MM.1S (cell line): ENCODE data around the gene PRKG1.

Experiments used
- DNase-seq: peaks from one replicate; pipeline ENCODE4 v3.0.0-alpha.2; 2015
- H2AFZ ChIP-seq: fragments of 300-600 bp; sonication (generic); 2 replicates; pipeline ENCODE4 v1.6.0; 2016; ENCODE audit warnings: antibody characterized with exemption, low read length
- H3F3A ChIP-seq: fragments of 300-600 bp; sonication (generic); 2 replicates; pipeline ENCODE4 v1.6.1; 2016; ENCODE audit warnings: mild to moderate bottlenecking, antibody characterized with exemption, low read length, moderate library complexity, mixed read lengths; ENCODE audit not compliant: insufficient read depth
- H3K27ac ChIP-seq: fragments of 300-600 bp; sonication (generic); 2 replicates; pipeline ENCODE4 v1.5.1; 2016; ENCODE audit warnings: mild to moderate bottlenecking, low read length
- H3K27me3 ChIP-seq: fragments of 300-600 bp; sonication (generic); replicated peaks from 2 replicates; pipeline ENCODE4 v1.6.0; 2016; ENCODE audit warnings: low read length; ENCODE audit not compliant: insufficient read depth
- H3K36me3 ChIP-seq: fragments of 300-600 bp; sonication (generic); replicated peaks from 2 replicates; pipeline ENCODE4 v1.6.1; 2016; ENCODE audit warnings: mild to moderate bottlenecking, low read length, mixed read lengths; ENCODE audit not compliant: insufficient read depth
- H3K4me1 ChIP-seq: fragments of 300-600 bp; sonication (generic); 2 replicates; pipeline ENCODE4 v1.6.1; 2016; ENCODE audit warnings: low read length, mixed read lengths
- H3K4me2 ChIP-seq: fragments of 300-600 bp; sonication (generic); 2 replicates; pipeline ENCODE4 v1.6.0; 2016; ENCODE audit warnings: low read depth, low read length
- H3K4me3 ChIP-seq: fragments of 300-600 bp; sonication (generic); 2 replicates; pipeline ENCODE4 v1.5.1; 2016; ENCODE audit warnings: low read length, mixed read lengths
- H3K79me2 ChIP-seq: fragments of 300-600 bp; sonication (generic); 2 replicates; pipeline ENCODE4 v1.6.1; 2016; ENCODE audit warnings: mixed run types, low read length, mixed read lengths
- H3K9ac ChIP-seq: fragments of 300-600 bp; sonication (generic); 2 replicates; pipeline ENCODE4 v1.6.1; 2016; ENCODE audit warnings: low read length, mixed read lengths
- H3K9me2 ChIP-seq: fragments of 300-600 bp; sonication (generic); replicated peaks from 2 replicates; pipeline ENCODE4 v1.6.1; 2016; ENCODE audit warnings: mild to moderate bottlenecking, low read length, mixed read lengths; ENCODE audit not compliant: insufficient read depth
- H3K9me3 ChIP-seq: fragments of 300-600 bp; sonication (generic); replicated peaks from 2 replicates; pipeline ENCODE4 v1.6.1; 2016; ENCODE audit warnings: mild to moderate bottlenecking, low read length, mixed read lengths; ENCODE audit not compliant: insufficient read depth
- H4K20me1 ChIP-seq: fragments of 300-600 bp; sonication (generic); 2 replicates; pipeline ENCODE4 v1.6.1; 2016; ENCODE audit warnings: mild to moderate bottlenecking, low read length, moderate library complexity, mixed read lengths; ENCODE audit not compliant: insufficient read depth
- EZH2 ChIP-seq: fragments of 300-600 bp; sonication (generic); optimal IDR thresholded peaks from 2 replicates; pipeline ENCODE3; 2017; ENCODE audit warnings: low read depth, mild to moderate bottlenecking, antibody characterized with exemption, low read length, mixed read lengths
- EZH2phosphoT487 ChIP-seq: fragments of 300-600 bp; sonication (generic); IDR thresholded peaks from 2 replicates; pipeline ENCODE4 v1.6.1; 2018; ENCODE audit warnings: antibody characterized with exemption, low read length
- TF ChIP-seq, protein P1 (sequence below): fragments of 300-600 bp; sonication (generic); IDR thresholded peaks from 2 replicates; pipeline ENCODE4 v1.5.1; 2016; ENCODE audit warnings: antibody characterized with exemption, low read length, mixed read lengths

Gene PRKG1

DNA sequence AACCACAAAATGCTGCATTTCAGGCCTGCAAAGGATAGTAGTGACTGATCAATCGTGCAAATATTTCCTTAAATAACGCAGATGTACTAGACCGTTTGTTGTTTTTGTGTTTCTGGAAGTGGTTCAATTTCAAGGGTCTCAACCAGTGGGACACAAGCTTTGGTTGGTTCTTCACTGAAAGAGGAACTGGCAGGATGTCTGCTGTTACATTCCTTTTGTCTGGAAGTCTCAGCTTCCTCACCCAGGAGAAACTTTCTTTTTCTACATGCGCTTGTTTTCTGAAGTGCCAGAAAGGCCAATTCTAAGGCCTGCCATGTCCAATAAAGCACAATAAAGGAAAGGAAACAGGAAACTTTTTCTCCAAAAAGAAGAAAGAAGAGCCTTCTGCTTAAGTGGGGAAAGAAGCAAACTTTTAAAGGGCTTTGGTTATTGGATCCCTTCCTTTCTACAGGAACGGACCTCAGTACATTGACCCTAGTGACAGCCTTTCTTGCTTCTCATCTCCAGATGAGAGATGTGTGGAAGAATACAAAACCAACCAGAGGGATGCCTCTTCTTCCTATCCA is 1243.9 kb downstream of the PRKG1 start:
- H3K9ac ChIP-seq = no peak overlapping the region
- no peaks in the 10 kb centered on the region for H3K27me3 ChIP-seq
- no peak overlapping the region for H3K4me2 ChIP-seq
- no peaks in the 10 kb centered on the region for H3K79me2 ChIP-seq
- no peaks in the 10 kb centered on the region for H3K36me3 ChIP-seq
- no peaks in the 10 kb centered on the region for H4K20me1 ChIP-seq
- peaks cover 5% of the 10 kb centered on the region for H3F3A ChIP-seq
- no peak for DNase-seq
- H3K4me1 ChIP-seq = peaks cover 3% of the 10 kb centered on the region; the same call in 1 of the 2 replicates
- H3K27ac ChIP-seq = no peak overlapping the region
- no peak overlapping the region for H2AFZ ChIP-seq
- TF ChIP-seq, protein P1, sequence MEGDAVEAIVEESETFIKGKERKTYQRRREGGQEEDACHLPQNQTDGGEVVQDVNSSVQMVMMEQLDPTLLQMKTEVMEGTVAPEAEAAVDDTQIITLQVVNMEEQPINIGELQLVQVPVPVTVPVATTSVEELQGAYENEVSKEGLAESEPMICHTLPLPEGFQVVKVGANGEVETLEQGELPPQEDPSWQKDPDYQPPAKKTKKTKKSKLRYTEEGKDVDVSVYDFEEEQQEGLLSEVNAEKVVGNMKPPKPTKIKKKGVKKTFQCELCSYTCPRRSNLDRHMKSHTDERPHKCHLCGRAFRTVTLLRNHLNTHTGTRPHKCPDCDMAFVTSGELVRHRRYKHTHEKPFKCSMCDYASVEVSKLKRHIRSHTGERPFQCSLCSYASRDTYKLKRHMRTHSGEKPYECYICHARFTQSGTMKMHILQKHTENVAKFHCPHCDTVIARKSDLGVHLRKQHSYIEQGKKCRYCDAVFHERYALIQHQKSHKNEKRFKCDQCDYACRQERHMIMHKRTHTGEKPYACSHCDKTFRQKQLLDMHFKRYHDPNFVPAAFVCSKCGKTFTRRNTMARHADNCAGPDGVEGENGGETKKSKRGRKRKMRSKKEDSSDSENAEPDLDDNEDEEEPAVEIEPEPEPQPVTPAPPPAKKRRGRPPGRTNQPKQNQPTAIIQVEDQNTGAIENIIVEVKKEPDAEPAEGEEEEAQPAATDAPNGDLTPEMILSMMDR = no peak
- no peak for TF ChIP-seq EZH2phosphoT487
- no peak for TF ChIP-seq EZH2
- H3K9me2 ChIP-seq = no peaks in the 10 kb centered on the region
- no peak overlapping the region for H3K4me3 ChIP-seq
- H3K9me3 ChIP-seq = no peaks in the 10 kb centered on the region

GRCh38 chr10:52318822-52319464 is 1244.7 kb downstream of the PRKG1 start:
- no peaks in the 10 kb centered on the region for H3K27me3 ChIP-seq
- no peaks in the 10 kb centered on the region for H4K20me1 ChIP-seq
- no peak overlapping the region for H3K4me3 ChIP-seq
- H3F3A ChIP-seq = no peaks in the 10 kb centered on the region
- no peak overlapping the region for H3K27ac ChIP-seq
- H3K9me3 ChIP-seq = no peaks in the 10 kb centered on the region
- H3K36me3 ChIP-seq = no peaks in the 10 kb centered on the region
- TF ChIP-seq EZH2phosphoT487 (no peak), EZH2 (no peak)
- TF ChIP-seq, protein P1 = no peak
- peaks cover 3% of the 10 kb centered on the region; the same call in 1 of the 2 replicates for H3K4me1 ChIP-seq
- no peak overlapping the region for H2AFZ ChIP-seq
- H3K4me2 ChIP-seq = no peak overlapping the region
- no peak for DNase-seq
- H3K79me2 ChIP-seq = no peaks in the 10 kb centered on the region
- H3K9ac ChIP-seq = no peak overlapping the region
- no peaks in the 10 kb centered on the region for H3K9me2 ChIP-seq

- Histone ChIP-seq H3K79me2 (no peaks in the 10 kb centered on the region), H2AFZ (no peak overlapping the region), H3K9me3 (no peaks in the 10 kb centered on the region), H3F3A (no peaks in the 10 kb centered on the region), H3K27ac (no peak overlapping the region), H3K9me2 (no peaks in the 10 kb centered on the region), H3K4me2 (no peak overlapping the region), H3K4me3 (no peak overlapping the region), H4K20me1 (no peaks in the 10 kb centered on the region), H3K27me3 (no peaks in the 10 kb centered on the region), H3K9ac (no peak overlapping the region), H3K36me3 (no peaks in the 10 kb centered on the region), H3K4me1 (peaks cover 3% of the 10 kb centered on the region; the same call in 1 of the 2 replicates)
- no peak for DNase-seq
- TF ChIP-seq, protein P1 = no peak
- TF ChIP-seq EZH2 (no peak), EZH2phosphoT487 (no peak)
These were observed 1245.6 kb downstream of the PRKG1 start for GRCh38 chr10:52319926-52320325.
